OCI-M1 (cell line): ENCODE results near the gene ZDHHC11.

ENCODE experiments used
- DNase-seq: peaks from one replicate; lab custom pipeline; 2025; lab: John Stamatoyannopoulos, UW

The ZDHHC11 gene, protein sequence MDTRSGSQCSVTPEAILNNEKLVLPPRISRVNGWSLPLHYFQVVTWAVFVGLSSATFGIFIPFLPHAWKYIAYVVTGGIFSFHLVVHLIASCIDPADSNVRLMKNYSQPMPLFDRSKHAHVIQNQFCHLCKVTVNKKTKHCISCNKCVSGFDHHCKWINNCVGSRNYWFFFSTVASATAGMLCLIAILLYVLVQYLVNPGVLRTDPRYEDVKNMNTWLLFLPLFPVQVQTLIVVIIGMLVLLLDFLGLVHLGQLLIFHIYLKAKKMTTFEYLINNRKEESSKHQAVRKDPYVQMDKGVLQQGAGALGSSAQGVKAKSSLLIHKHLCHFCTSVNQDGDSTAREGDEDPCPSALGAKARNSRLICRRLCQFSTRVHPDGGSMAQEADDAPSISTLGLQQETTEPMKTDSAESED

DNA sequence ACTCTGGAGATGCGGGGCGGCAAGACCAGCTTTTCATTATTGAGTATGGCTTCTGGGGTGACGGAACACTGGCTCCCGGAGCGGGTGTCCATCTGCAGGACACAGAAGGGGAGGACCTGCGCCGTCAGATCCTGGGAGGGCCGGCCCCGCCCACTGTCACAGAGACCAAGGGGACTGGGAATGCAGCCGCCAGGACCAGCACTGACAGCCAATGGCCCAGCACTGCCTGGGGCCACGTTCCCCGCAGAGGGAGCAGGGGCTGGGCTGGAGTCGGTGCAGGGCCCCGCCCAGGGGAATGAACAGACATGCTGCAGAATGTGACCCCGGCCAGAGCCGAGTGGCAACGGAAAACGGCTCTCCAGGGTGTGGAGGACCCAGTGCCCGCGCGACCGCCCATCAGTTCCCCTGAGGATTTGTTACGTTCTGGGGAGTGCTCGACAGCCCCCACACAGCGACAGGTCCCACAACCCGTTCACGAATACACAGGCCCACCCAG, at the start of gene ZDHHC11:
Gene ZDHHC11, minus strand, starts transcription at position 476 of the 496 bp plus-strand sequence. Its CDS starts 384 bp downstream, at position 92.
- no peak for DNase-seq

DNA sequence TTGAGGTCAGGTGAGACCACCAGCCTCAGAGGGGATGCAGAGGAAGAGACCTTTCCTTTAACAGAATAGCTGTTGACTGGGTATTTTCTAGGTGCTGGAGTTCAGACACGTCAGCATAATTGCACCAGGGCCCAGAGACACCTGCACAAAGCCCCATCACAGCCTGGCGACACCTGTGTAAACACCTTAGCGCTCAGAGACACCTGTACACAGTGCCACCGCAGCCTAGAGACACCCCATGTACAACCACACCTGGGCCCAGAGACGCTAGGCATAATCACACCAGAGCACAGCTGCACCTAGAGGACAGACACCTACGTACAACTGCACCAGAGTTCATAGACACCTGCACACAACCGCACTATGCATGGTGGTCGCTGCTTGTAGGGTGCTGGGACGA, 42.9 kb upstream of the ZDHHC11 start:
- no peak for DNase-seq

DNA sequence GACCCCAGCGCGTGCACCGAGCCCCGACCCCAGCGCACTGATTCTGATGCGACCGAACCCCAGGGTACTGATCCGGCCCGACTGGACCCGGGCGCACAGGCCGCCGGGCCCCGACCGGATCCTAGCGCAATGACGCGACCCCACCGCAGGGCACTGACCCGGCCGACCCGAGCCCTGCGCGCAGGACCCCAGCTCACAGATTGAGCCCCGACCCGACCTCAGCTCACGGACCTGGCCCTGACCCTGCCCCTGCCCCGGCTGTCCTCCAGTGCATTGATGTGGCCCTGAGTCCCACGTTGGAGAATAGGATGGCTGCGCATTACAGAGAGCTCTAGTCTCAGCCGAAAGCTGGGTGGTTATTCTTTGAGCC, 42.3 kb upstream of the ZDHHC11 start:
- DNase-seq: peak; percentile 23

DNA sequence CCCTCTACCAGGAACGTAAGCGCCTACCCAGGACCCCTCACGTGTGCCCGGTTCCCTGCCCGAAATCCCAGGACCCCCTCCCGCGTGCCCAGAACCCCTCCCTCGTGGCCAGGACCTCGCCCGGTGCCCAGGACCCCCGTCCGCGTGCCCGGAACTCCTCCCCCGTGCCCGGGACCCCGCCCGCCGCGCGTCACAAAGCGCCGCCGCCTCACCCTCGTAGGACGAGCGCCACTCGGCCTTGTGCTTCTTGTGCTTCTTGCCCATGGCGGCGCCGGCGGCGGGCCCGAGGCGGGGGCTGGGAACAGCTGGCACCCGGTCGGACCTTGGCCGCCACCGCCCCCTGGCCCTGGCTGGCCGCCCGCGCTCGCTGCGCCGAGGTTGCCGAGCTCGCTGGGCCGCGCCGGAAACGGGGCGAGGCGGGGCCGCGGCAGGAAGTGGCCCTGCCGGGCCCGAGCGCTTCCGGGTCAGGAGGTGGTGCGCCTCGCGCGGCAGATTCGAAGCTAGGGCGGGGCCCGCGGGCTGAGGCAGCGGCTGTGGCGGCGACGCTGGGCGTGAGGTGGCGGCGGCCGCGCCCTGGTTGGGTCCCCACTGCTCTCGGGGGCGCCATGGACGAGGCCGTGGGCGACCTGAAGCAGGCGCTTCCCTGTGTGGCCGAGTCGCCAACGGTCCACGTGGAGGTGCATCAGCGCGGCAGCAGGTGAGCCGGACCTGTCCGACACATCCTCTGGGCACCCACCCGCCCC, 41.8 kb upstream of the ZDHHC11 start, which contains the start of the genes BRD9 and TRIP13:
Gene BRD9, minus strand, starts transcription at position 408 of the 743 bp plus-strand sequence. Its CDS starts 144 bp downstream, at position 264.
Gene TRIP13, plus strand, starts transcription at position 491 of the 743 bp plus-strand sequence. Its CDS starts 115 bp downstream, at position 606.
- DNase-seq: peak; percentile 85

DNA sequence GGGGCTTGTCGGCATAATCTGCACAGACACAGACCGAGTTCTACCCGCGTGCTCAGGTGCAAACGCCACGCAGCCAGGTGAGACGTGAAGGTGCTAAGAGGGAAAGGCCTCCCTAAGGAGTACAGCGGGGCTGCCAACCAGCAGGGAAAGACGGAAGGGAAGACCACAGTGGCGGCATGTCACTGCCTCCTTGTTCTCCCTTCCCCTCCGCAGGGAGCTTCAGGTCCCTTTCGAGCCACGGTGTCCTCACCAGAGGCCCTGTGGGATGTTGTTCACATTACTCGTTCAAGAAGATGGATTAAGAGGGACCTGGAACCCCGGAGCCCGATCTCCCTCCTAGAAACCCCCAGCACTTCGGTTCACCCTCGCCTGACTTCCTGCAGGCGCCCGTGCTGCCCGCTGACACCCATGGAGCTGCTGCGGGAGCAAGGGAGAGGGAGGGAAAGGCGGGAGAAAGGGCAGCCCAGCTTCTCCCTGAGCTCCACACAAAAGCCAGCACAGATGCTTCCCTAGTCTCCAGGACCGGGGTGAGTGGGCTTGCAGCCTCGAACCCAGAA, 41.1 kb upstream of the ZDHHC11 start:
- peak; percentile 43 for DNase-seq

DNA sequence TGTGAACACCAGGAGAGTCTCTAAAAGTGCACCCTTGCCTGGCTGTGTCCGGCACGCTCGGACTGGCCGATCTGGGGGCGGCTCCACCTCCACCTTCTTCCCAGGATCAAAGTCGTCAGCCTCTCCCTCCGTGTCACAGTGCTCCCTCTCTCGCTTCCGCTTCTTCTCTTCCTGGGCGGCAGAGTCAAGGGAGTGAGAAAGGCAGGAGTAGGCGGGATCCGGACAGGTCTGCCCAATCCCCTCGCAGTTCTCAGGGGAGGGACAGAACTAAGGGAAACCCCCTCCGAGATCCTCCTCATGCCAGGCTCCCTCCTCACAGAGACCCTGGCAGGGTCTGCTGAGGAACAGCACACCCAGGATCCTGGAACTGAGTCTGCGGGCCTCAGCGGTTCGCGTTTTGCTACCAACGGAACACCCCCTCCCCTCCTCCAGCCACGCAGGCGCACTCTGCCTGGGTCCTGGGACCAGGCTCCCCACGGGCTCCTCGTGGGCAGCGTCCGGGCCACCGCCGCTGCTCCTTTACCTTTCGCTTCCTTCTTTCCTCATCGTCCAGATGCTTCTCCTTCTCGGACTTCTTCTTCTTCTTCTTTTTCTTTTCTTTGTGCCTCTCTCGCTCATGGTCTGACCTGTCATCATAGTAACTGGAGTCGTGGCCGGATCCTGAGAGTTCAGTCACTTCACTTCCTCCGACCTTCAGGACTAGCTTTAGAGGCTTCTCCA, 40.5 kb upstream of the ZDHHC11 start:
- DNase-seq: no peak

DNA sequence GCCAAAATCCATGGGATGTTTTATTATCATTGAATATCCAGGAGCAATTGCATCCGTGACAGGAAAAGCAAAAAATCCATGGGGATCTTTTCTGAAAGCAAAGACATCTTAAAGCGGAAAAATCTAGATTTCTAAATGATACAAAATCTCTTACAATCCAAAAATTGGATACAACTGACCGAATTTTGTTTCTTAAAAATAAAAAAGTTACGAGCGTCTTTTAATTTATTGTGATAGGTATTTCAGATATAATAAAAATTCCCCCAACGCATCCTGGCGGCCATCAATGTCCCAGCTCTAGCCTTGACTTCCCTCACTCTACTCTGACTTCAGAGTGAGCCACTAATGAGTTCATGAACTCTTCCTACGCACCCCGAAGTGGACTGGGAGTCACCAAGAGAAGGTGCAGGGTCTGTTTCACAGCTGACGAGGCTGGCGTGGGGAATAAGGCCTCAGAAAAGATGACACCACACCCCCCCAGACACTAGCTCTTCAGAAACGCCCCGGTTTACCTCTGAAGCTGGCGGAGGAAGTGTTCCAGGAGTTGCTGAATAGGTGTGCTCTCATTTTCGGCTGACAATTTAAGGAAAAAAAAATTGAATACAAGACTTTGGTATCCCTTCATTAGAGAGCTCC, 38.4 kb upstream of the ZDHHC11 start:
- no peak for DNase-seq

DNA sequence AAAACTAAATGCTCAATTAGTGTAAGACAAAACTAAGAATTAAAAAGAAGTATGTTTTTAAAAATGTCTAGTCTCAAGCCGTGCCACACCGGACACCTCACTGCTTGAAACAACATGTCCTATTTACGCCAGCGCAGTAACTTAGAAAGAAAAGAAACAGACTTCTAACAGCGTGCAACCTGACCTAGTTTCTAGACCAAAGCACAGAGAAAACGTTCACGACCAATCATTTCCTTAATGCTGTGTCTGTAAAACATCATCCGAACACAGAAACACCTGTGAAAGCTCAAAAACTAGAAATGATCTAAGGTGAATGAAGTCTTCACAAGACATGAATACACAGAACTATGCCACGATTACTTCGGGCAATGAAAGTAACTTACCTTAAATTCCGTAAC, 37.9 kb upstream of the ZDHHC11 start:
- DNase-seq: no peak

DNA sequence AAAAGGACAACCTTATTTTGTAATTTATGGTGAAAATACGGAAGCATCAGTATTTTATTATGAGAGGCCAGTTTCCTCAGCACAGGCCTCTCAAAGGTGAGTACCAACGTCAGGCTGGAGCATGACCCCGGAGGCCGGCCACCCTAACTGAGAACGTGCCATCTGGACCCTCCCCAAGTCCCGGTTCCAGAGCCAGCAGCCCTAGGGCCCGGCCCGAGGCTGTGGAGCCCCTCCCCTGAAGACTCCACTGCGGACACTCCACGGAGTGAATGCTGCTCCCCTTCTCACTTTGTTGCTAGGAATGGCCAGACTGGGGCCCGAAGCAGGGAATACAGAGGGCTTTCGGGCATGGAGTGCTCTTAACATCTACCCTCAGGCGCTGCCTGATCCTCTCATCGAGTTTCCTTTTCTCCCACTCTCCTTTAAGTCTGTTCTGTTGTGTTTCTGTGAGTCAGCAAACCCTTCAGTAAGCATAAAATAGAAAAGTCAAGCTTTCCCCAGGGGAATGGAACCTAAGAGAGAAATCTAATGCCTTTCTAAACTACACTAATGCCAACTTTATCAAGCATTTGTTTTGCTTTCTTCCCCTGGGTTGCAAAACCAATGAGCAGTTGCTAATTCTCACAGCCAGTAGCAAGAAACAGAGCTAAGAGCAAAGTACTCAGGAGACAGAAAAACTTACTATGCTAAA, 37.3 kb upstream of the ZDHHC11 start:
- DNase-seq: no peak

DNA sequence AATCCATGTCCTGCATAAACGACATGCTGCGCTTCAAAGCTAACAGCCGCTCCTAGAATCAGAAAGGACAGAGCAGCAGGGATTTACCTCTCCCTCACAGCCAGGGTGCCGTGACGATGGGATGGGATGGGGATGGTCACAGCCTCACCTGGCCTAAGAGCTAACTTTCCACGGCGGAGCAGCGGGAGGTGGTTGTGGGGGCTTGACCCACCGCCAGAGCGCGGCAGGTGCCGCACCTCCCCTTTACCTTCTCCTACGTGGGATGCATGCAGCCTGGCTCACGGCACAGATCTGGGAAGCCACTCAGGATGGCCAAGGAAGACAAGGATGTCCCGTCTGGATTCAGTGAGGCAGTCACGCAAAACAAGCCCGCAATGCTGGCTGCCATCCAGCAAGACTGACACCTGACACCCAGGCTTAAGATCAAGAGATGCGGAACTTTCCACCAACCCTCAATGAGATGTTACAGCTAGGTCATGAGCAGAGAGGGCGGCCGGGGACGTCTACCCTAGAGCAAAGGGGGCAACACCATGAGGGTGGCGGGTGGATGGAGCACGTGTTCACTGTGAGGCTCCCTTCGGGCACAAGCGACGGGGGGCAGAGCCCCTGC, 36.0 kb upstream of the ZDHHC11 start:
- no peak for DNase-seq

DNA sequence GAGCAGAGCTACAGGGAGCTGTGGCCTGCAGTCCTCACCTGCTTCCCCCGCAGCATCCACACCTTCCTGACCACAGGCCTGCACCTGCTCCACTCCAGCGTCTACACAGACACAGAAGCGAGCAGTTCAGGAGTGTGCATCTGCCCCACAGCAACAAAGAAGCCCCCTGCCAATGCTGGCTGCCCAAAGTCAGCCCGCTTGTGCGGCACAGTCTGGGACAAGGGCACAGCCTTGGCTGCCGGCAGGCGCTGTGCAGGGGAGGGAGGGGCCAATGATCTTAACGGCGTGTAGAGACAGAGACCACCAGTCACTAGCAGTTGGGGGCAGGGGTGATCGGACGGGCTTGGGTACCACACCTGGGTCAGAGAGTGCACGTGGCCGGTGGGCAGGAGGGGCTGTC, 35.2 kb upstream of the ZDHHC11 start:
- no peak for DNase-seq

DNA sequence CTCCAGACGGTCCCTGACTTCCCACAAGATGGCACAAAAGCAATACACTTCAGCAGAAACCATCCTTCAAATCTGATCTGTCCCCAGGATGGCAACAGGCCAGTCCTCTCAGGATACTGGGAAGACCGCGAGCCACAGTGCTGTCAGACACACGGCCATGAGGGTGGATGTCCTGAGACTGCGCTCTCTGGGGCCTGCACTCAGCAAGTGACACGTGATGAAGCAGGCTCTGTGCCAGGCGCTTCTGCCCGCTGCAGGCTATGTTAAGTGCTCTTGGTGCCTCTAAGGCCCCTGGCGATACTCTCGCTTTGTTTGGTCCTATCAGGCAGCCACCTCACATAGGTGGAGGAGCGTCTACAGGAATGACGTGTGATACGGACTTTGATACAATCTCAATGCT, 34.7 kb upstream of the ZDHHC11 start:
- DNase-seq: no peak

DNA sequence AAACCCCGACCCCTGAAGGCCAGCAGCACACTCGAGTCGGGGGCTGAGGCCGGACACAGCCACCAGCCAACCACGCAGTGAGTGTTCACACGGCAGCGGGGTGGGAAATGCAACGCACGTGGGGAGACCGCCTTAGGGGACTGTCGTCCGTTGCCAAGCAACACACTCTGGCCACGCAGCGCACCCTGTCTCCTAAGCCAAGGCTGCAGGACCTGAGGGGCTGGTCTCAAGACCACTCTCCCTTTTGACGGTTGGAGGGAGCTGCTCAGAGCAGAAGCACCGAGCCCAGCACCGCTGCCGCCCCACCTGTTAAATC, 34.3 kb upstream of the ZDHHC11 start:
- DNase-seq: no peak

DNA sequence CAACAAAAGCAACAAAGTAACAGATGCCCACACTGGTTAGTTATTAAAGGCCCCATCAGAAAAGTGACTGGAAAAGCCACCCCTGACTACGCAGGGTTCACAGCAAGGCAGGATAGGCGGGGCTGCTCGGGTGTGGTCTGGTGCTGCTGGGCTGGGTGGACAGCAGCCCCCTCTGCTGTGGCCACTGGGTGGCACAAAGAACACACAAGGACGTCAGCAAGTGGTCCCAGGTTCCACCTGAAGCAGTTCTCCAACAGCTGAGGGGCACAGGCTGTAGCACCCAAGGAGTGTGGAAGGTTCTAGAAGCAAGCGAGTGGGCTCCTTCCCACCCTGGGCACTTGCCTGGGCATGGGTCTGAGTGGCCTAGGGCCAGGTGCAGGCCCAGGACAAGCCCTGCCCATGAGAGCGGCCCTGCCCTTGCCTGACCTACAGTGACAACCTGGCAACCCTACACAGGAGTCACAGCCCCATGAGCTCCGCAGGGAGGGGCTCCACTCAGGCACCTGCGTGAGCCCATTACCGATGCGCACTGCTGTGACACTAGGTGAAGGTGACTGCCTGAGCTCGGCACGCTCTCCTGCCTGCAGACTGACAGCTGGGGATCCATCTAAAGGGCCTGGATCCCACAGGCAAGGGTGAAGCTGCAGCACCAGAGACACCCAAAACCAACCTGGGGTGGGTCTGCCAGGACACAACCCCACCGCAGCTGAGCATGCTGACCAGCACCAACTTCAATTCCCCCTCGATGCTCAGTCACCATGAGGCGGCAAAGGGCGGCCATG, 33.8 kb upstream of the ZDHHC11 start:
- no peak for DNase-seq

DNA sequence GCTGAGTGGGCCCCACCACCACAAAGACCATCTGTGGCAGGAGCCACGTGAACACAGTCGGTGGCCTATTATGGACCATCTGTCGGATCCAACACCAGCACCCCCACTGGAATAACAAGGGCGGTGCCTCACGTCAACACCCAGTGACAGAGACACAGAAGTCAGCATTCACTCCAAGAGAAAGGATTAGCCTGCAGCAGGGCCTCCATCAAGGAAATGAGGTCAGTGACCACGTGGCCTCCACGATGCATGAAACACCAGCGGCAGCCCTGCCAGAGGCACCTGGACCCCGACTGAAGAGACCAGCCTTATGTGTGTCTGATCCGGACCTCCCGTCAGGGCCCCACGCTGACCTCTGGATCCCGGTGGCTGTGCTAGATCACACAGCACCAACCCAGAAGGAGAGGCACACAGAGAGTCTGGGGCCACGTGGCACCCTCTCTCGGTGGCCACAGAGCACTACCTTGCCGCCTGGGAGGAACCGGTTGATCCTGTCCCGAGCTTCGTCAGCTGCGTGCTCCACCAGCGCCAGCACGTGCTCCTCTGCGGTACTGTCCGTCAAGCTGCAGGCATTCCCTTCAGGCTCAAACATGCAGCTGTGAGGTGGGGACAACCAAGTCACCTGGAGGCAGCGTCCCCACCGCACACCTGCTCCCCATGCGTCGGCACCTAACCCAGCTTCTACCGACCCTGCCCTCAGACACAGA, 32.8 kb upstream of the ZDHHC11 start:
- DNase-seq: no peak

DNA sequence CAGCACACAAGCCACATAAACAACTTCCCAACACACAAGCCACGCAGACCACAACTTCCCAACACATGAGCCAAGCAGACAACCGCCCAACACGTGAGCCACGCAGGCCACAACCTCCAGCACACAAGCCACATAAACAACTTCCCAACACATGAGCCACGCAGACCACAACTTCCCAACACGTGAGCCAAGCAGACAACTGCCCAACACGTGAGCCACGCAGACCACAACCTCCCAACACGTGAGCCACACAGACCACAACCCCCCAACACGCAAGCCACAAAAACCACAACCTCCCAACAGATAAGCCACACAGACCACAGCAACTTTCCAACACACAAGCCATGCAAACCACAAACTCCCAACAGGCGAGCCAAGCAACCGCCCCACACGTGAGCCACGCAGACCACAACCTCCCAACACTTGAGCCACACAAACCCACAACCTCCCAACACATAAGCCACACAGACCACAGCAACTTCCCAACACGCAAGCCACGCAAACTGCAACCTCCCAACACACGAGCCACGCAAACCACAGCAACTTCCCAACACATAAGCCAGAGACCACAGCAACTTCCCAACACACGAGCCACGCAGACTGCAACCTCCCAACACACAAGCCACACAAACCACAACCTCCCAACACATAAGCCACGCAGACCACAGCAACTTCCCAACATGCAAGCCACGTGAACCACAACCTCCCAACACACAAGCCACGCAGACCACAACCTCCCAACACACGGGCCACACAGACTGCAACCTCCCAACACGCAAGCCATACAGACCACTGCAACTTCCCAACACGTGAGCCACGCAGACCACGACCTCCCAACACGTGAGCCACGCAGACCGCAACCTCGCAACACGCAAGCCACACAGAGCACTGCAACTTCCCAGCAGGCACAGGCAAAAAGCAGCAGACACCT, 31.7 kb upstream of the ZDHHC11 start:
- DNase-seq: peak; percentile 8

DNA sequence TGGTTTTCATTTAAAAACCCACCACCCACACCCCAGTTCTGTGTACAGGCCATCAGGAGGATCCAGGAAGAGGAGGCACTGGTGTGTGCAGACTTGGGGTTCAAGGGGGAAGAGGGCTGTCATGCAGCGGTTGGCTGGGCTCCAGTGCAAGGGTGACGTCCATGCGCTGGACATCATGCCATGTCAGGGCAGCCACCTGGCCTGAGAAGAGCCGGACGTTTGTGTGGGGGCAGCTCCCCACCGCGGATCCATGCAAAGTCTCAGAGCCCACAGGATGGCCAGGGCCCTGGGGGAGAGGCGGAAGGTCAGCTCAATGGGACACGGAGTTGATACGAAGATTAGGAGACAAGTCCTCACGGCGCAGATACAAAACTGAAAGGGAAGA, 30.8 kb upstream of the ZDHHC11 start:
- DNase-seq: no peak
